ENCODE measurements around the gene NUDT1. TPM values are rescaled to one million over a fixed set of nuclear protein-coding genes. Genes with fewer than 3 reads are reported as not detected.

The NUDT1 gene
- total and polyA plus RNA-seq, 2 experiments from 2014 or later, result 54.5 to 163 TPM

DNA sequence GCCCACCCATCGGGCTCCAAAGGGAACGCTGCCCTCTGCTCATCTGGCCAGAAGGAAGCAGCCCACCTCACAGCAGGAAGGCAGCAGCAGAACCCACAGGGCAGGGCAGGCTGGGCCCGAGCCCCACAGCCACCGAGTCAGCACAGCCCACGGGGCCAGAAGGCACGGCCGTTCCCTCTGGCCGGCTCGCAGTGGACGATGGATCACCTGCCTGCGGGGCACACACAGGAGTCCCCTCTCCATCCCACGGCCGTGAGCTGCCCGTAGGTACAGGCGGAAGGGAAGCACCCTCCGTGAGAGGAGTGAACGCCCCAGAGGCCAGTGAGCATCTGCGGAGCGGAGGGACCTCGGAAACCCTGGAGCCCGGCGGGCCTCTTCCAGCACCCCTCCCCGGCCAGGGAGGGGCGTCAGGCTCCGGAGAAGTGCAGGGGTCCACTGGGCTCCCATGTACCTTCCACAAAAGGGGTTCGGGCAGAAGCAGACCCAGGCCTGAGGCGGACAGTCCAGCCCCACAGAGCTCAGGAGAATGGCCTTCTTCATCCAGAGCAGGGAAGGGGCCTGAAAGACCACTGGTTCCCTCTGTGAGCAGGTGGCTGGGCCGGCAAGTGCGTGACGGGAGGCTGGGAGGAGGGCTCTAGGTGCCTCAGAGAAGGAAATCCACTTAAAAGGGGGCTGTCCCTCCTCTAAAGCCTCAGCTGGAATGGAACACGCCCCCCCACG lies 11.7 kb downstream of the NUDT1 start:
- H3K9me2 ChIP-seq (ENCODE audit: insufficient read depth), result no peaks in the 10 kb centered on the region
- H3K27ac Mint-ChIP-seq, result no peak overlapping the region
- DNase-seq (ENCODE audit: low spot score) (no peak), ATAC-seq (no peak)
- H3K36me3 Mint-ChIP-seq (ENCODE audit: low read depth), result peaks cover 26% of the 10 kb centered on the region
- H2AFZ ChIP-seq, result no peak overlapping the region
- no peak overlapping the region for H3K4me3 ChIP-seq
- H3F3A ChIP-seq (replicated peaks; ENCODE audit: low read depth), result no peaks in the 10 kb centered on the region
- H3K27me3 Mint-ChIP-seq (ENCODE audit: insufficient read depth, low read depth, poor library complexity), result peaks cover 22% of the 10 kb centered on the region
- no peaks in the 10 kb centered on the region for H3K27me3 ChIP-seq (ENCODE audit: insufficient read depth)
- no peak overlapping the region for H3K4me2 ChIP-seq
- H3K4me1 ChIP-seq (ENCODE audit: insufficient read depth), result no peaks in the 10 kb centered on the region
- H3K4me3 Mint-ChIP-seq, result no peak overlapping the region
- H3K4me1 Mint-ChIP-seq, result no peaks in the 10 kb centered on the region
- no peaks in the 10 kb centered on the region; the same call in 1 of the 2 replicates for H3K36me3 ChIP-seq (ENCODE audit: insufficient read depth)
- TF ChIP-seq EZH2 (IDR thresholded peaks at IDR 0.05; ENCODE audit: low read depth, unreplicated experiment), result no peak
- TF ChIP-seq EZH2phosphoT487 (IDR thresholded peaks at IDR 0.05; ENCODE audit: unreplicated experiment), result no peak
- TF ChIP-seq ZNF331 (CRISPR knock-in tag; IDR thresholded peaks at IDR 0.05; ENCODE audit: low read depth), result no peak
- no peaks in the 10 kb centered on the region for H3K79me2 ChIP-seq (replicated peaks; ENCODE audit: insufficient read depth)
- no peak overlapping the region for H3K27ac ChIP-seq (ENCODE audit: low read depth)
- H3K9me3 Mint-ChIP-seq, result no peaks in the 10 kb centered on the region
- no peaks in the 10 kb centered on the region; the same call in 1 of the 2 replicates for H4K20me1 ChIP-seq (replicated peaks; ENCODE audit: insufficient read depth)

DNA sequence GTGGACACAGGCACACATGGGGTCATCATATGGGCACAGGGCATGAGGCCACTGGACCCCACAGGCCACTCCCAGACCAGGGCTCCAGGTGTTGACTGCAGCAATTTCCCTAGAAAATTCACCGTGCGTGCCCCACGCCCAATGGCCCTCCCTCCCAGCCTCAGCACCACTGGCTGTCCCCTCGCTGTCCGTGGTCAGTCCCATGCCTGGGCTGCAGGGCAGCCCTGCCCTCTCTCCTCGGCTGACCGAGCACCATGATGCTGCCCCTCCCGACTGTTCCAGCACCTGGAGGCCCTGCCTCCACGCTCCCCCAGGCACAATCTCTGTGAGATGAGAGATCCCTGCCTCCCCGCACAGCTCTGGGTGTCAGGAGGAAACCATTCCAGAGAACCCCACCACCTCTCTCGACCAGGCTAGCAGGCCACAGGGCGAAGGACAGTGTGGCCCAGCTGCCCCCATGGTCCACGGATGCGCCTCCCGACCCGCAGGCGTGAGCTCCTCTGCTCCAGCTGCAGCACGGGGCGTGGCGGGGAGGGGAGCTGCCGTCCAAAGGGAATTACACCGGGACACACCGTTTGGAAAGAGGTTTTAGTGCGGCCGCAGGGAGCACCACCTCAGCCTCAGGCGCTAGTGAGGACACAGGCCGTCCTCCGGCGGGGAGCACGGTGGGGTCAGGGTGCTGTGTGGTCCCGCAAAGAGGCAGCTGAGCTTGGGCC lies 12.6 kb downstream of the NUDT1 start:
- no peaks in the 10 kb centered on the region for H3K9me2 ChIP-seq (ENCODE audit: insufficient read depth)
- no peak overlapping the region for H3K27ac Mint-ChIP-seq
- H3K79me2 ChIP-seq (replicated peaks; ENCODE audit: insufficient read depth), result no peaks in the 10 kb centered on the region
- peaks cover 15% of the 10 kb centered on the region for H3K27me3 Mint-ChIP-seq (ENCODE audit: insufficient read depth, low read depth, poor library complexity)
- ATAC-seq (no peak), DNase-seq (ENCODE audit: low spot score) (no peak)
- H3K9me3 Mint-ChIP-seq, result no peaks in the 10 kb centered on the region
- H3K4me2 ChIP-seq, result no peak overlapping the region
- H4K20me1 ChIP-seq (replicated peaks; ENCODE audit: insufficient read depth), result no peaks in the 10 kb centered on the region; the same call in 1 of the 2 replicates
- H3K36me3 ChIP-seq (ENCODE audit: insufficient read depth), result no peaks in the 10 kb centered on the region; the same call in 1 of the 2 replicates
- no peaks in the 10 kb centered on the region for H3K27me3 ChIP-seq (ENCODE audit: insufficient read depth)
- no peak overlapping the region for H2AFZ ChIP-seq
- H3K36me3 Mint-ChIP-seq (ENCODE audit: low read depth), result peaks cover 18% of the 10 kb centered on the region
- no peak overlapping the region for H3K4me3 ChIP-seq
- H3F3A ChIP-seq (replicated peaks; ENCODE audit: low read depth), result no peaks in the 10 kb centered on the region
- no peaks in the 10 kb centered on the region for H3K4me1 Mint-ChIP-seq
- H3K27ac ChIP-seq (ENCODE audit: low read depth), result no peak overlapping the region
- no peaks in the 10 kb centered on the region for H3K4me1 ChIP-seq (ENCODE audit: insufficient read depth)
- no peak overlapping the region for H3K4me3 Mint-ChIP-seq
- no peak for TF ChIP-seq CREB1 (CRISPR knock-in tag; IDR thresholded peaks at IDR 0.05; ENCODE audit: low read depth)
- TF ChIP-seq EZH2phosphoT487 (IDR thresholded peaks at IDR 0.05; ENCODE audit: unreplicated experiment), result no peak
- no peak for TF ChIP-seq NANOG (IDR thresholded peaks at IDR 0.05; ENCODE audit: borderline replicate concordance)
- TF ChIP-seq, protein P1, sequence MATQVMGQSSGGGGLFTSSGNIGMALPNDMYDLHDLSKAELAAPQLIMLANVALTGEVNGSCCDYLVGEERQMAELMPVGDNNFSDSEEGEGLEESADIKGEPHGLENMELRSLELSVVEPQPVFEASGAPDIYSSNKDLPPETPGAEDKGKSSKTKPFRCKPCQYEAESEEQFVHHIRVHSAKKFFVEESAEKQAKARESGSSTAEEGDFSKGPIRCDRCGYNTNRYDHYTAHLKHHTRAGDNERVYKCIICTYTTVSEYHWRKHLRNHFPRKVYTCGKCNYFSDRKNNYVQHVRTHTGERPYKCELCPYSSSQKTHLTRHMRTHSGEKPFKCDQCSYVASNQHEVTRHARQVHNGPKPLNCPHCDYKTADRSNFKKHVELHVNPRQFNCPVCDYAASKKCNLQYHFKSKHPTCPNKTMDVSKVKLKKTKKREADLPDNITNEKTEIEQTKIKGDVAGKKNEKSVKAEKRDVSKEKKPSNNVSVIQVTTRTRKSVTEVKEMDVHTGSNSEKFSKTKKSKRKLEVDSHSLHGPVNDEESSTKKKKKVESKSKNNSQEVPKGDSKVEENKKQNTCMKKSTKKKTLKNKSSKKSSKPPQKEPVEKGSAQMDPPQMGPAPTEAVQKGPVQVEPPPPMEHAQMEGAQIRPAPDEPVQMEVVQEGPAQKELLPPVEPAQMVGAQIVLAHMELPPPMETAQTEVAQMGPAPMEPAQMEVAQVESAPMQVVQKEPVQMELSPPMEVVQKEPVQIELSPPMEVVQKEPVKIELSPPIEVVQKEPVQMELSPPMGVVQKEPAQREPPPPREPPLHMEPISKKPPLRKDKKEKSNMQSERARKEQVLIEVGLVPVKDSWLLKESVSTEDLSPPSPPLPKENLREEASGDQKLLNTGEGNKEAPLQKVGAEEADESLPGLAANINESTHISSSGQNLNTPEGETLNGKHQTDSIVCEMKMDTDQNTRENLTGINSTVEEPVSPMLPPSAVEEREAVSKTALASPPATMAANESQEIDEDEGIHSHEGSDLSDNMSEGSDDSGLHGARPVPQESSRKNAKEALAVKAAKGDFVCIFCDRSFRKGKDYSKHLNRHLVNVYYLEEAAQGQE (IDR thresholded peaks at IDR 0.05; ENCODE audit: unreplicated experiment), result no peak
- TF ChIP-seq POLR2AphosphoS5 (IDR thresholded peaks at IDR 0.05; ENCODE audit: low read depth), result no peak
- TF ChIP-seq STAT1 (IDR thresholded peaks at IDR 0.05; ENCODE audit: unreplicated experiment), result no peak
- TF ChIP-seq EZH2 (IDR thresholded peaks at IDR 0.05; ENCODE audit: low read depth, unreplicated experiment), result no peak
- no peak for TF ChIP-seq CTCF (conservative IDR thresholded peaks at IDR 0.05; ENCODE audit: low read depth in 2 of 2)
- TF ChIP-seq ETS1 (IDR thresholded peaks at IDR 0.05), result no peak
- TF ChIP-seq JUNB (IDR thresholded peaks at IDR 0.05; ENCODE audit: unreplicated experiment), result no peak

Measured in GM23338 (cell line).